ENCODE measurements around the gene CTSW. TPM values are rescaled to one million over a fixed set of nuclear protein-coding genes. Genes with fewer than 3 reads are reported as not detected.

The CTSW gene
- total RNA-seq, 2 donors from 2014 or later: not detected

DNA sequence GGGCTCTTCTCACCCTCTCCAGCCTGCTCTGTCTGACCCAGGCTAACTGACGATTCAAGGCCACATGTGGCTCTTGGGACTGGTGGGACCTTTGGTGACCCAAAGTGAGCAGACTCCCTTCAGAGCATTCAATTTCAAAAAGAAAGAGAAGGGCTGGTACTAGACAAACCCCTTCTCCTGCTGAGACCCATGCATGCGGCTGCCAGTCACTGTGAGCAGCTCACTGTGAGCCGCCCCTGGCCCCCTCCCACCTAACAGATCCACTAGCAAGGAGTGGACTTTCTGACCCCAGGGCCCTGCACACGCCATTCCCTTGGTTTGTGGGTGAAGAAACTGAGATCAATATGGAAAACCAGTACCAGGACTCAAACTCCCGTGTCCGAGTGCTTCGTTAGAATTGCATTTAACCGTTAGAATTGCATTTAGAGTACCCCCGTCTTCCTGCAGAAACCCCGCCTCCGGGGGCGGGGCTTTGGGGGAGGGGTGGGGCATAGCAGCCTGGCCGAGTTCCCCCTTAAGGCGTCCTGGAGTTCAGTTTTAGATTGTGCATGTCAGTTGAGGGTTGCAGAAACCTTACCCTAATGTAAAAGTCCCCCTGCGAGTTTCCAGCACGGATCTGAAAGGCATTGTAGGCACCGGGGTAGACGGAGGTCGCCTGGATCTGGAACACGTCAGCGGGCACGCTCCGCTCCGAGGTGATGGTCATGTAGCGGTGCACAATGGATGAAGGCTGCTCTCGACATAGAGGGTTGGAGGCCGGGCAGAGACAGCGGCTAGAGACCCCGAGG lies 12.2 kb upstream of the CTSW start:
- 67 to 68% methylated on average over 26 to 28 of the region's 29 CpGs for WGBS, 2 experiments (ENCODE audit: insufficient coverage in 1 of 2, insufficient read length in 1 of 2)
- peaks cover 67% of the 10 kb centered on the region for H3K36me3 ChIP-seq (ENCODE audit: control insufficient read depth, insufficient read depth, low read length)
- no peak for TF ChIP-seq CTCF (conservative IDR thresholded peaks at IDR 0.05)
- Mint-ChIP-seq H3K36me3 (ENCODE audit: low read depth) (peaks cover 59% of the 10 kb centered on the region), H3K27me3 (ENCODE audit: insufficient read depth) (no peaks in the 10 kb centered on the region), H3K27ac (no peak overlapping the region), H3K4me3 (peak overlapping the region; percentile 51), H3K9me3 (no peaks in the 10 kb centered on the region), H3K4me1 (peaks cover 5% of the 10 kb centered on the region)
- no peaks in the 10 kb centered on the region for H3K27me3 ChIP-seq (ENCODE audit: control insufficient read depth, insufficient read depth, low read length, poor library complexity, severe bottlenecking)
- H3K9ac ChIP-seq (ENCODE audit: extremely low read depth, low read length, poor library complexity, severe bottlenecking): no peak overlapping the region
- no peak overlapping the region for H3K4me3 ChIP-seq (ENCODE audit: low read length)
- no peaks in the 10 kb centered on the region for H3K9me3 ChIP-seq (ENCODE audit: control insufficient read depth, low read length)
- peaks cover under 1% of the 10 kb centered on the region for H3K4me1 ChIP-seq (ENCODE audit: control insufficient read depth, insufficient read depth, low read length)
- no peak overlapping the region for H3K27ac ChIP-seq (ENCODE audit: low read depth, low read length)
- DNase-seq: peak; percentile 84

DNA sequence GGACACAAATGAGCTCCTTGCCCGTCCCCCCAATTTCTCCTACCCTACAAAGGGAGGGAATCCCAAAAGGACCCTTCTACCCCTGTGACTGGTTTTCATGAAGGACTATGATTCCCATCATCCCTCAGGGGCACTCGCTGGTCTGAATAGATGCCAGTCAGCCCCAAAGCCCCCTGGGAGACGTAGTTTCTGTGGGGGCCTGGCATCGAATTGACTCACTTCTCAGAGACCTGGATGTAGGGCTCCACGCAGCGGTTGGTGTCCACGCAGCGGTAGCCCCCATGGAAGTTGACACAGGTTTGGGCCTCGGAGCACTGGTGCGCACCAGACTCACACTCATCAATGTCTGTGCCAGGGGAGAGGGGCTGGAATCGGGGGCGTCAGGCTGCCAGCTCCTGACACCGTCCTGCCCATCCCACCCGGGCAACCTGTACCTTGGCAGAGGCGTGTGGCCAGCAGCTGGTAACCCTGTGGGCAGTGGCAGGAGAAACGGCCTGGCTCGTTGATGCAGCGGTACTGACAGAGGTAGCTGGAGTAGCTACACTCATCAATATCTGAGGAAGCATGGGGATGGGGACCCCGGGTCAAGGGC lies 11.5 kb upstream of the CTSW start:
- Histone ChIP-seq H3K4me1 (ENCODE audit: control insufficient read depth, insufficient read depth, low read length) (no peaks in the 10 kb centered on the region), H3K27me3 (ENCODE audit: control insufficient read depth, insufficient read depth, low read length, poor library complexity, severe bottlenecking) (no peaks in the 10 kb centered on the region), H3K27ac (ENCODE audit: low read depth, low read length) (no peak overlapping the region), H3K9me3 (ENCODE audit: control insufficient read depth, low read length) (no peaks in the 10 kb centered on the region), H3K4me3 (ENCODE audit: low read length) (no peak overlapping the region), H3K36me3 (ENCODE audit: control insufficient read depth, insufficient read depth, low read length) (peaks cover 61% of the 10 kb centered on the region), H3K9ac (ENCODE audit: extremely low read depth, low read length, poor library complexity, severe bottlenecking) (no peak overlapping the region)
- H3K4me1 Mint-ChIP-seq: peaks cover 8% of the 10 kb centered on the region
- peaks cover 53% of the 10 kb centered on the region for H3K36me3 Mint-ChIP-seq (ENCODE audit: low read depth)
- WGBS, 2 experiments (ENCODE audit: insufficient coverage in 1 of 2, insufficient read length in 1 of 2): 90 to 94% methylated on average over 17 to 18 of the region's 19 CpGs
- peak overlapping the region; percentile 51 for H3K4me3 Mint-ChIP-seq
- DNase-seq: peak; percentile 86
- no peak overlapping the region for H3K27ac Mint-ChIP-seq
- no peaks in the 10 kb centered on the region for H3K9me3 Mint-ChIP-seq
- no peaks in the 10 kb centered on the region for H3K27me3 Mint-ChIP-seq (ENCODE audit: insufficient read depth)
- TF ChIP-seq CTCF (conservative IDR thresholded peaks at IDR 0.05): no peak

DNA sequence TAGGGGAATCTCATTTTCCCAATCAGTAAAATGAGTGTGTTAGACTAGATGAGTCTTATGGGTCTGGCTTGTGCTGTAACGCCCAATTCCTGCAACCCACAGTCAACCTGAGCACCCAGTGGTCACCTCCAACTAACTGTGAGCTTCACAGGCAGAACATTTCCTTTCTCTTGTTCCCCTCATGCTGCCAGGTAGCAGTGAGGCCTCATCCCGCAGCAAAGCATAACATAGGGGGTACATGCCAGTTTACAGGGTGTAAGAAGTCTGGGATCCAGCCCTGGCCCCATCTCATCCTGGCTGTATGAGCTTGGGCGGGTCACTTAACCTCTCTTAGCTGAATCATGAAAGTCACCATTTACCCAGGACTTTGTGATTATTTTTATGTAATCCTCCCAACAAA lies 10.7 kb upstream of the CTSW start:
- 96 to 100% methylated on average over 2 to 3 of the region's 3 CpGs for WGBS, 2 experiments (ENCODE audit: insufficient coverage in 1 of 2, insufficient read length in 1 of 2)
- no peak for DNase-seq
- H3K36me3 ChIP-seq (ENCODE audit: control insufficient read depth, insufficient read depth, low read length): peaks cover 53% of the 10 kb centered on the region
- Mint-ChIP-seq H3K36me3 (ENCODE audit: low read depth) (peaks cover 46% of the 10 kb centered on the region), H3K4me1 (peaks cover 9% of the 10 kb centered on the region), H3K27ac (no peak overlapping the region), H3K9me3 (no peaks in the 10 kb centered on the region), H3K27me3 (ENCODE audit: insufficient read depth) (no peaks in the 10 kb centered on the region), H3K4me3 (no peak overlapping the region)
- TF ChIP-seq CTCF (conservative IDR thresholded peaks at IDR 0.05): no peak
- no peak overlapping the region for H3K9ac ChIP-seq (ENCODE audit: extremely low read depth, low read length, poor library complexity, severe bottlenecking)
- H3K4me3 ChIP-seq (ENCODE audit: low read length): no peak overlapping the region
- no peaks in the 10 kb centered on the region for H3K9me3 ChIP-seq (ENCODE audit: control insufficient read depth, low read length)
- no peaks in the 10 kb centered on the region for H3K27me3 ChIP-seq (ENCODE audit: control insufficient read depth, insufficient read depth, low read length, poor library complexity, severe bottlenecking)
- no peaks in the 10 kb centered on the region for H3K4me1 ChIP-seq (ENCODE audit: control insufficient read depth, insufficient read depth, low read length)
- no peak overlapping the region for H3K27ac ChIP-seq (ENCODE audit: low read depth, low read length)
